ENCODE data around the gene FOCAD.

GRCh38 chr9:20984506-20984905, 300.4 kb downstream of the FOCAD start:
- no peak for TF ChIP-seq CTCF (IDR thresholded peaks at IDR 0.05)
- no peak for TF ChIP-seq POLR2A (IDR thresholded peaks at IDR 0.05)
